Measurements from ENCODE around the gene UPP1.
"Not testable (repeated sequence)": the region's sequence is repeated elsewhere in the genome, so short reads cannot be mapped to it uniquely, and the experiment has no call there.

The UPP1 gene

DNA sequence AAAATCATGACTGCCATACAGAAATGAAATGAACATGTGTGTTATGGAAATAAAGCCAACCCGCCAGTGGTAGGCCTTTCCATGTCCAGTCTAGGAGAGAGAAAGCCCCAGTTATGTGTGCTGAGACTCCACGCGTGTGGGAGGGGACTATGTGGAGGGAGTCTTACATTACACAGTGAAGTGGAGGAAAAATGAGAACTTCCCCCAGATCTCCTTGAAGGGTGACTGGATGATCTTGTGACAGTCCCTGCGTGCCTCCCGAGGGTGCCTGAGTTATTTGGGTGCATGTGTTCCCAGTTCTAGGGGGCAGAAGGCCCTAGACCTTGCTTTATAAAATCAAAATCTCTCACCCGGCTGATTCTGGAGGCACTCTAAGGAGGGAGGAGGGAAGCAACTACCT lies 24.2 kb downstream of the UPP1 start:
- no peak for DNase-seq

DNA sequence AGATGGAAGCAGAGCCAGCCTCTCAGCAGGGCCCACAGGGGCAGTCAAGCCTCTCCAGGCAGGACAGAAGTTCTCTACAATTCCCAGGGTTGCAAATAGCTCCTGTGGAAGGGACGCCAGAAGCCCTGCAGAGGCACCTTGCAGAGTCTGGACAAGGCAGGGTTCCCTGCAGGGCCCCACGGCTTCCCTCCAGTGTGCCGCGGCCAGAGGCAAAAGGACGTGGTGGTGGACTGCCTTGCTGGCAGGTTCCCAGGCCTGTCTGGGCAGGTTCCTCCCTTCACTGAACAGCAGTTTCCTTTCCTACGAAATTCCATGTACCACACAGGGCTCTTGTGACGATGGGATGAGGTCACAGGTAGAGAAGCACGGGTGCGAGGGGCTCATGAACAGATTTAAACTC lies 25.1 kb downstream of the UPP1 start:
- no peak for DNase-seq

DNA sequence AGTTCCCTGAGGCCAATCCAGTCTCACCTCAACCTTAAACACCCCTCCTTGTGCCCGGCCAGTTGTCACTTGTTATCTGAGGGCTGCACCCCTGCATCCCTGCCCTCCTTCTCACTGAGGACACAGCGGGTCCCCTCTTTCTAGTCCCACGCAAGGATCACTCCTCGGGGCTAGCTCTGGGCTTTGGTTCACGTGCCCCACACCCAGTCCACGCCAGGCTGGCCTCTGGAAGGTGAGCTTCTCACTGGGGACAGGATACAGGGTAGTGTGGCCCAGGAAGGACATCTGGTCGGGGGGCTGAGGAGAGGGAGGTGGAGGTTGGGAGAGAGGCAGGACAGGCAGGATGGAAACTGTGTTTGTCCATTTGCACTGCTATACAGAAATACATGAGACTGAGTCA lies 25.5 kb downstream of the UPP1 start:
- DNase-seq = no peak

DNA sequence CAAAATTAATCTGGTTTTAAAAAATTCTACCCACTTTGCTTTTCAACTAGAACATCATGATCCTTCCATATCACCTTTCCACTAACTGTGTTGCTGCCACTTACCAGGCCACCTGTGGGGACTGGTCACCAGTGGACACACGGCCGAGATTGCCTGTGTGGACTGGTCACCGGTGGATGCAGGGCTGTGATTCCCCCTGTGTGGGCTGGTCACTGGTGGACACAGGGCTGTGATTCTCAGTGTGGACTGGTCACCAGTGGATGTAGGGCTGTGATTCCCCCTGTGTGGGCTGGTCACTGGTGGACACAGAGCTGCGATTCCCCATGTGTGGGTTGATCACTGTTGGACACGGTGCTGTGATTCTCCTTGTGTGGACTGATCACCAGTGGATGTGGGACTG lies 27.0 kb downstream of the UPP1 start:
- DNase-seq = no peak

DNA sequence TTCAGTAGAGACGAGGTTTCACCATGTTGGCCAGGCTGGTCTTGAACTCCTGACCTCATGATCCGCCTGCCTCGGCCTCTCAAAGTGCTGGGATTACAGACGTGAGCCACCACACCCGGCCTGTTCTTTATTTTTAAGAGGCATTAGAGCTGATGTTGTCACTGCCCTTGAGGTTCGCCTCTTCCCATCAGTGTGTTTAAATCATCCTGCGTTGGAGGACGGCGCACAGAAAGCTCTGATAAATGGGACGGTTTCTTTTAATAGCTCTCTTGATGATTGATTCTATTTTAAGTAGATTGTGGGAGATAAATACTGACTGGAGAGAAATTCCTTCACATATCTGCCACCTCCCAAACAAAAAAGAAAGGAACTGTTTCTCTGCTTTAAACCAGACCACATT lies 29.0 kb downstream of the UPP1 start:
- DNase-seq = no peak

DNA sequence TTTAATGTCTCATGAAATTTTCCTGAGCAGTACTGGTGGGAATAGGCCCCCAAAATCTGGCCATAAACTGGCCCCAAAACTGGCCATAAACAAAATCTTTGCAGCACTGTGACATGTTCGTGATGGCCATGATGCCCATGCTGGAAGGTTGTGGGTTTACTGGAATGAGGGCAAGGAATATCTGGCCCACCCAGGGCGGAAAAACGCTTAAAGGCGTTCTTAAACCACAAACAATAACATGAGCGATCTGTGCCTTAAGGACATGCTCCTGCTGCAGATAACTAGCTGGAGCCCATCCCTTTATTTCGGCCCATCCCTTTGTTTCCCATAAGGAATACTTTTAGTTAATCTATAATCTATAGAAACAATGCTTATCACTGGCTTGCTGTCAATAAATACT lies 31.5 kb downstream of the UPP1 start:
- not testable (repeated sequence) for DNase-seq

DNA sequence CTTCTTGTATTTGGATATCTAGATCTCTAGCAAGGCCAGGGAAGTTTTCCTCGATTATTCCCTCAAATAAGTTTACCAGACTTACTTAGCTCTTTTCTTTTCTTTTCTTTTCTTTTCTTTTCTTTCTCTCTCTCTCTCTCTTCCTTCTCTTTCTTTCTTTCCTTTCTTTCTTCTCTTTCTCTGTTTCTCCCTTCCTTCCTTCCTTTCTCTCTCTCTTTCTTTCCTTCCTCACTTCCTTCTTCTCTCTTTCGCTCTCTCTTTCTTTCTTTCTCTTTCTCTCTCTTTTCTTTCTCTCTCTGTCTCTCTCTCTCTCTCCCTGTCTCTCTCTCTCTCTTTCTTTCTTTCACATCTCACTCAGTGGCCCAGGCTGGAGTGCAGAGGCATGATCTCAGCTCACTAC lies 37.0 kb downstream of the UPP1 start:
- no peak for DNase-seq

DNA sequence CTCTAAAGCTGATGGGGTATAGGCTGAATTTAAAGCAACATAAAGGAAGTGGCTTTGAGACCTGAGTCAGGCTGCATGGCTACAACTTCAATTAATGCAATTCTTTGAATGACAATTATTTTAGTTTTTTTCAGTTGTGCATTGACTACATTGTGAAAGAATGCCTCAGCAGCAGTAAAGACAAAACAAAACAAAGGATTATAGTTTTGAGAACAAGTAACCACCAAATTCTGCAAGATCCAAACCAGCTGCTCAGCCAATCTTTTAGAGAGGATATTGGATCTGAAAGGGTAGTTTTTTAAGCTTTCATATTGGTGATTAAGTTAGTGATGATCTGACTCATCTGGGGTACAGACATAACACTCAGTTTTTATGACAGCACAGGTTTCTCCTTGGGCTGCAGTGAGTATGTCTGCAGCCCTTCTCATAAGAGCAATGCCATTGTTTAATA lies 41.6 kb downstream of the UPP1 start:
- no peak for DNase-seq

DNA sequence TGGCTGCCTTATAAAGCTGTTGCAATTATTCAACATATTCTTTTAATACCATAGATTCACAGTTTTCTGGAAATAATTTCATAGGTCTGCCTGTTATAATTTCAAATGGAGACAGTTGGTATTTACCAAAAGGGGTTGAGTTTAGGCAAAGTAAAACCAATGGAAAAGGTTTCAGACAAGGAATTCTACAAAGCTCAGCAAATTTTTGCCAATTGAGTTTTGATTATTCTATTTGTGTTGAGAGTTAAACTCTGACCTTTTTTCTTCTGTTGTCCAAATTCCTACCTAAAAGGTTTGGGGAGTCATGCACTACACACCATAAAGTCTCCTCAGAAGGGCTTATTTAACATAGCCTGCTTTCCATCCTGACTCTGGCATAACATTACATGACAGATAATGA lies 43.7 kb downstream of the UPP1 start:
- no peak for DNase-seq

DNA sequence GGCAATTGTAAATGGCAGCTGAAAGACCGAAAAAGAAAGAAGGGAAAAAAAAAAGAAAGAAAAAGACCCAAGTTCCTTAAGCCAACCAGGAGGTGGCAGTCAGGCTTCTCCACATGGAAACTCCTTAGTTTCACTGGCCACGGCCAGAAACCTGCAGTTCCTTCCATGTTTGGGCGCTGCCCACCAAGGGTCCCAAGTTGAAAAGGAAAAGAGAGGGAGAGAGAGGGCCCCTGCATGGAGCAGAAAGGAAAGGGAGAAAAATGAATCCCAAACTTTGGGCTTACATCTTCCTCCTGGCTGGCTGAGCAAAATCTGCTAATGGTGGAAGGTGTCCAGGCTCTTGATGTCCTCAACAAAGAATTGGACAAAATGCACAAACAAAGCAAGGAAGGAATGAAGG lies 50.4 kb downstream of the UPP1 start:
- no peak for DNase-seq

DNA sequence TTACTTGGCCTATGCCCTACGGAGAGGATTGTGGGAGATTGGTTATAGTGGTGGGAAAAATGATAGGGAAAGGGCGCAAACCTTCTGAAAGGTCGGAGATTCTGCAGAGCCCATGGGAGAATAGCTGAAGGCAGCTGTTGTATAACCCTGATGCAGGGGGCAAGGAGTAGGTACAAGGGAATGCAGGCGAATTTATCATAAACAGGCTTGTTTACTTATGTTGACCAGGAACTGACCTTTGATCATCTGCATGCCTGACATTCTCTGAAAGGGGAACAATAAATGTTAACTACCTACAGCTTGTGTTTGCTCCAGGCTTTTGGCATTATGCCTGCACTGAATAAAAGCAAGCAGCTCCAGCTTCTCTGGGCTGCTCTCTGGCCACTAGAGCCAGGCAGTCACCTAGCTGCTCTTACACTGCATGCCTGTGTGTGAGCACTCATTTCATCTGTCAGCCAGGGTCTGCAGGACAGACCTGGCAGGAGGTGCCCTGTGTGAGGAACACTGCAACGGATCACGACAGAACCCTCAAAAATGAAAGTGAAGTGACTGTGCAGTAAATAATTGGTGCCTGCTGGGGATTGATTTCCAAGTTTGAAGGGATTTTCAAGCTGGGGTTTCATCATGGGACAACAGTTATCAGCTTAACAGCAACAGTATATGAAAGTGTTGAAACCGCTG lies 51.1 kb downstream of the UPP1 start:
- no peak for DNase-seq

DNA sequence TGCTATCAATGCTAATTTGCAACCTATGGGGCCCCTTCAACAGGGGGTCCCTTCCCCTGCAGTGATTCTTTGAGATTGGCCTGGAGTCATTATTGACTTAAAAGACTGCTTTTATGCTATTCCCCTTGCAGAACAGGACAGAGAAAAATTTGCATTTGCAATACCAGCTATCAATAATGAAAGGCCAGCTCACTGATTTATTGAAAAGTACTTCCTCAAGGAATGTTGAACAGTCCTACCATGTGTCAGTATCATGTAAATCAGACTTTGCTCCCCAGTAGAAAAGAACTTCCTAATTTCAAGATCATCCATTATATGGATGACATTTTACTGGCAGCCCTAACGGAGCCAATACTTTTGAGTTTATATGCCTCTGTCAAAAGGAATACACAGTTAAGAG lies 52.5 kb downstream of the UPP1 start:
- DNase-seq = no peak

DNA sequence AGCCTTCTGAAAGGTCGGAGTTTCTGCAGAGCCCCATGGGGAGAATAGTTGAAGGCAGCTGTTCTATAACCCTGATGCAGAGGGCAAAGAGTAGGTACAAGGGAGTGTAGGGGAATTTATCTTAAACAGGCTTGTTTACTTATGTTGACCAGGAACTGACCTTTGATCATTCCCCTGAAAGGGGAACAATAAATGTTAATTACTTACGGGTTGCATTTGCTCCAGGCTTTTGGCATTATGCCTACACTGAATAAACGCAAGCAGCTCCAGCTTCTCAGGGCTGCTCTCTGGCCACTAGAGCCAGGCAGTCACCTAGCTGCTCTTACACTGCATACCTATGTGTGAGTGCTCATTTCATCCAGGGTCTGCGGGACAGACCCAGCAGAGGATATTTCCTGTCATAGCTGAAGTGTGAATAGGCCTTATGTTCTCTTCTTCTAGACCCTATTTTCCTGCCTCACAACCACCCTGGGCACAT lies 55.3 kb downstream of the UPP1 start:
- DNase-seq = no peak

DNA sequence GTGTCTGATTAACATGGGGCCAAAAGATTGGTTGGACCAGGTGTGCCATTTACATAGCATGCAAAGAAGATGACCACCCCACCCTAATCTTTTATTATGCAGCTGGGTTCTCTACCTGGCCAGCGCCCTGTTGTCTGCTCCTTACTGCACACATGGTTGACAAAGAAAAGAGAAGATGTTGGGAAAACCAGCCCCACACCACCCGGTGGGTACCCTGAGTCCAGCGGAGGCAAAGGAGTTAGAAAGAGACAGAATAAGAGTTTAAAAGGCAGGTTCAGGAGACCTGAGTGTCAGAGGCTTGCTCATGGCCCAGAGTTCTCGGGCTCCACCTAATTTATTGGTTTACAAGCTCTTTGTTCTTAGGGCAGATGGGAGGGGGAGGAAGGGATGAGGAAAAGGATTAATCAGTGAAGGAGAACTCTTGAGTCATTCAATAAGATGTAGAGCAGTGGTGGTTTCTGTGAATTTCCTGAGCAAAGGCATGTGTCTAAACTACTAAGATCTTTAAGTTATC lies 58.1 kb downstream of the UPP1 start:
- DNase-seq = no peak

DNA sequence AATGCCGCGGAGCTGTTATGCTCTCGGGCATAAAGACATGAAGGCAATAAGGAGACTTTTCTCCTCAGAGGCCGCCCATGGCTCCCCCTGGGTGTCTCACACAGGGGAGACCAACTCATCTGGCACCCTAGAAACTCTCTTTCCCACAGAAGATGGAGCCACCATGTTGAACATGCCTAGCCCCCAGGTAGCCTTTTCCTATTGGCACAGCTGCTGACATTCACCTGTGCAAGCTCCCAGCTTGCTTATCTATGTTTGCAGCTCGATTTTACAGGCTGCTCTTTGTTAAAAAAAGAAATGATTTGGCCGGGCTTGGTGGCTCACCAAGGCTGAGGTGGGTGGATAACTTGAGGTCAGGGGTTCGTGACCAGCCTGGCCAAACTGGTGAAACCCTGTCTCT lies 58.6 kb downstream of the UPP1 start:
- DNase-seq = not testable (repeated sequence)

DNA sequence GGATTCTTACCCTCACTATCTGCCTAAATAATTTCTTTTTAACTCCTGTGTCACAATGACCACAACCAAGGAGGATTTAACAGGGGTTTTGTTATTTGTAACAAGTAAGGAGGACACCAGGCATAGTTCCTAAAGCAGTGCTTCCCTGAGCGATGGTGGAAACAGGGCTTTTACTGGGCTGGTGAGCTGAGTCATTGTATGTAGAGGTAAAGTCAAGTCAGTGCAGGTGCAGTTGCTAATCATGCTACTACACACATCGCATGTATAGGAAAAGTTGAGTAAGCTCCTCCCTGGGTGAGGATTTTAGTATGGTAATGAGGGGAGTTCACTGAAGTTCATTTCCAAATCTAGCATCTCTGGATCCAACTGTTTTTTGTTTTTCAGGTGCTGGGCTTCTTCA lies 59.2 kb downstream of the UPP1 start:
- DNase-seq = no peak

DNA sequence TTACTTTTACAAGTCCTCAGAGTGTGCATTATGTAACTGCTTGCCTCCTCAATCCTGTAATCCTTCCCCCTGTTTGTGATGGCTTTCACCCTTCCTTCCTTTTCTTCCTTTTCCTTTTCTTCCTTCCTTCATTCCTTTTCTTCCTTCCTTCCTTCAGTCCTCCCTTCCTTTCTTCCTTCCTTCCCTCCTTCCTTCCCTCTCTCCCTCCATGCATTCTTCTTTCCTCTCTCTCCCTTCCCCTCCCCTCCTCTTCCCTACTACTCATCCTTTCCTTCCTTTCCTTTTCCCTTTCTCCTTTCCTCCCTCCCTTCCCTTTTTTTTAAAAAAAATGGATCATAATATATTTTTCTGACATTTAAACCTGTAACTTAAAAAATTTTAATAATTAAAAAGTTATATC lies 60.0 kb downstream of the UPP1 start:
- no peak for DNase-seq

DNA sequence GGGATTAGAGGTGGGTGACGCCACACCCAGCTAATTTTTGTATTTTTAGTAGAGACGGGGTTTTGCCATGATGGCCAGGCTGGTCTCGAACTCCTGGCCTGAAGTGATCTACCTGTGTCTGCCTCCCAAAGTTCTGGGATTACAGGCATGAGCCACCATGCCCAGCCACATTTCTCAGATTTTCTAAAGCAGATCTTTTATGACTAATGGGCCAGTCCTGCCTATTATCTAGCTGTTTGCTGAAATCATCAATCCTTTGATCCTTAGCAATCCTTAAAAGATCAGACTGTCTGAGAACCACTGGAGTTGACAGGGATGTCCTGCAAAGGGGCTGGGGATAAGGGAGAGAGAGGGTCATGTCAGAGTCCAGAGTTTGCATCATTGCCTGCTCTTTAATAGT lies 61.0 kb downstream of the UPP1 start:
- no peak for DNase-seq

DNA sequence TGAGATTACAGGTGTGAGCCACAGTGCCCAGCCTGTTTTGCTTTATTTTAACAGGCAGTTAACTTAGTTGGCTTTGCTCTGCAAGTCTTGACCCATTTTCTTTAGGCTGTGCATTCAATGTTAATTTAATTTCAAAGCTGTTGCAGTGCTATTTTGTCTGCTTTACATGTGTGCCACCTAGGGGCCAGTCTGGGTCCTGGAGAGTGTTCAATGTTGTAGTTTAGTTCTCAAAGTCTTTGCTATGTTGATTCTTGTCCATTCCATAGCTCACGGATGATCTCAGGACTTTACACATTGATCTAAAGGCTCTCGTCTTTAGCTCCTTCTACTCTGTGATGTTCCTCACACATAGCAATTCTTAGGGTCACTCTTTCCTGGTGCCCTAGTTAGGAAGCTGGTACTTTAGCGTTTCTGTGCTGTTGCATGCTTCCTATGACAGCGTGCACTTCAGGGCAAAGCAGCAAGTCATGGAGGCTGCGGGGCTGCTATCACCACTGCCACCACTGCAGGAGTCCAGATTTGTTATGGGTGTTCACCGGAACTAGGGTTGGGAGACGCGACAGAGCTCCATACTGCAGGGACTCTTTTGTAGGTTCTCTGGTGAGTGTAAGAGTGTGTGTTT lies 65.8 kb downstream of the UPP1 start:
- DNase-seq = peak; percentile 6
